Mesenteric fat pad (tissue), 1 donor: ENCODE results near the gene RIMS4. TPM values are rescaled to one million over a fixed set of nuclear protein-coding genes. Genes with fewer than 3 reads are reported as not detected.

Experiments
- DNase-seq: peaks from one replicate; pipeline ENCODE4 v3.0.0-alpha.2; 2020; ENCODE audit warnings: low spot score
- long read RNA-seq: library from polyadenylated mRNA; unstranded; transcript quantifications from one replicate; pipeline ENCODE4 v2.0.0, GENCODE V29; 2020
- total RNA-seq: library from RNA; stranded (reverse); fragmentation: NEBNext Ultra II Directional; extraction: Animal tissue kit (Norgen Biotek cat#: 25700); gene quantifications from one replicate; pipeline ENCODE4 v1.2.1, GENCODE V29; 2021
- donor health status: DM: yes; HTN: yes; CAD: no.

Gene RIMS4
- 0.29 TPM for total RNA-seq
- long read RNA-seq: 0 reads

- peak; percentile 89 for DNase-seq
Measured at GRCh38 chr20:44810391-44811149, at the start of gene RIMS4. TSS of gene RIMS4 (minus strand) at chr20:44810546. CDS start at chr20:44810271, 275 bp downstream.

DNA sequence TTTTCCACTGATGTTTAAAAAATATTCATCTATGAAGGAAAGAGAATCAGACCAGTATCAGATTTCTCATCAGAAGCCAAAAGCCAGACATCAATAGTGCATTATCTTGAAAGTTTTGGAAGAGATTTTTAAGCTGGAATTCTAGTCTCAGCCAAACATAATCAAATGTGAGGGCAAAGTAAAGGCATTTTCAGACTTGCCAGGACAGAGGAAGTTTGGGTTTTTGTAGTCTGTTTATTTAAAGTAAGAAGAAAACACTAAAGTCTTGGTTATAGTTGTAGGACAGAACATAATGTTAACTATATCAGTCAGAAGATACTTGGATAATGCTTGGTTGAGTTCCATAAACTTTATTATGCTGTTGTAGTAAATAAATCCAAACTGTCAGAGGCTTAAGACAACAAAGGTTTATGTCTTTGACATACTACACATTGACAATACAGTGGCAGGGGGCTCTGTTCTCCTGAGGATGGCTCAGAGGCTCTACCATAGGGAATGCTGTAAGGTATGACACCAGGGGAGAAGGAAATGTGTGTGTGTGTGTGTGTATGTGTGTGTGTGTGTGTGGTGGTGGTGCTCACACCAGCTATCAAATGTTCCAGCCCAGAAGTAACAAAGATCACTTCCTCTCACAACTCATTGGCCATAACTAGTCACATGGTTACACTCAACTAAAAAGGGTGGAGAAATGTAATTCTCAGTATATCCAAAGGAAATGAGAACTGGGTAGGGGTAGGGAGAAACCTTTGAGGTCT lies 48.4 kb upstream of the RIMS4 start:
- no peak for DNase-seq

DNA sequence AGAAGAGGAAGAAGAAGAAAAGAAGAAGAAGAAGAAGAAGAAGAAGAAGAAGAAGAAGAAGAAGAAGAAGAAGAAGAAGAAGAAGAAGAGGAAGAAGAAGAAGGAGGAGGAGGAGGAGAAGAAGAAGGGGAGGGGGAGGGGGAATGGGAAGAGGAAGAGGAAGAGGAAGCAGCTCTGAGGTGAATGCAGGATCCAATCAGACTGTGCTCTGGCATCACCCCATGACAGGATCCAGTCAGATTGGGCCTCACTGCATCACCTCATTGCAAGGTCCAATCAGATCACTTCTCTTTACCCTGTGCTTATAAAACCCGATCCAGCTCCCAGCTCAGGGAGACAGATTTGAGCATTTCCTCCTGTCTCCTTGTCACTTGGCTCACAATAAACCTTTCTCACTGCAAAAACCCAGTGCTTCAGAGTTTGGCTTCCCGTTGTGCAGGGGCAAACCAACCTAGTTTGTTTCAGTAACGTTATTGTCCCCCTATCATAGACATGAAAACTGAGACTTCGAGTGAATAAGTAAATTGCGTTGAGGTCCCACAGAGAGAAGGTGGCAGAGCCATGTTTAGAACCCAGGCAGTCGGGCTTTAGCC lies 46.6 kb upstream of the RIMS4 start:
- no peak for DNase-seq

- no peak for DNase-seq
Measured at GRCh38 chr20:44856442-44856841, 46.1 kb upstream of the RIMS4 start.

DNA sequence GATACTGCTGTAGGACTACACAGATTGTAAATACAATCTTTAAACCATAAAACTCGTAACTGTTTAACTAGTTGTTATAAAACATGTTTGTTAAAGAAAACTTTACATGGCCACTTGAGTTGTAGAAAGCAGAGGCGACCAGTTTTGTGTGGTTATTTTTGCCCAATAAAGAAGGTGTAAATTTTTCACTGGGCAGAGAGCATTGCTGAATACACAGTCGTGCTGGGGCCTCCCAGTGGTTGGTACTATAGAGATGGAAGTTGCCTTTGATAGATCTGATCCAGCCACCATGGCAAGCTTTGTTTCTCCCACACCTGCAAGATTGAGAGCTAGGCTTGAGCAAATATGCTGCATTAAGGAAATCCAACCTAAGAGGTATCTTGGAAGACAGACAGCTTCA lies 41.2 kb upstream of the RIMS4 start:
- DNase-seq: no peak

DNA sequence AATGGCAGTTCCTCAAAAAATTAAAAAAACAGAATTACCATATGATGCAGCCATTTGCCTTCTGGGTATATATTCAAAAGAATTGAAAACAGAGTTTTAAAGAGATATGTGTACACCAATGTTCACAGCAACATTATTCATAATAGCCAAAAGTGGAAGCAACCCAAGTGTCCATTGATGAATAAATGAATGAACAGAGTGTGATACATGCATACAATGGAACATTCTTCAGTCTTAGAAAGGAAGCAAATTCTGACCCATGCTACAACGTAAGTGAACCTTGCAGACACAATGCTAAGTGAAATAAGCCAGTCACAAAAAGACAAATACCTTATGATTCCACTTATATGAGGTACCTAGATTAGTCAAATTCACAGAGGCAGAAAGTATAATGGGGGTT lies 40.5 kb upstream of the RIMS4 start:
- no peak for DNase-seq

DNA sequence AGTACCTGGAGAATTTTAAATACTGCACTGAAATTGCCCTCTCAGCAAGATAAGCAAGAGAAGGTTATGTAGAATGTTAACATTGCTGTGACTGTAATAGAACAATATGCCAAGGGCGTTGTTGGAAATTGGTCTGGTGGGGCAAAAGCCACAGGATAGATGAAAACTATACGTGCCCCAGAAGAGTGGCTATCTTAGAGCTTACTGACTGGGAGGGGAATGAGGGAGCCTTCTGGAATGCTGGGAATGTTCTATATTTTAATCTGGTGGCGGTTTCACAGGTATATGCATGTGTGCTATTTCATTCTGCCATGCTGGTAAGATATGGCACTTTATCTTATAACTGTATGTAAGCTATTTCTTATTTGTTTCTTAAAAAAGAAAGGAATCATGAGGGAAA lies 39.9 kb upstream of the RIMS4 start:
- no peak for DNase-seq

- no peak for DNase-seq
Measured at GRCh38 chr20:44849703-44850102, 39.4 kb upstream of the RIMS4 start.

DNA sequence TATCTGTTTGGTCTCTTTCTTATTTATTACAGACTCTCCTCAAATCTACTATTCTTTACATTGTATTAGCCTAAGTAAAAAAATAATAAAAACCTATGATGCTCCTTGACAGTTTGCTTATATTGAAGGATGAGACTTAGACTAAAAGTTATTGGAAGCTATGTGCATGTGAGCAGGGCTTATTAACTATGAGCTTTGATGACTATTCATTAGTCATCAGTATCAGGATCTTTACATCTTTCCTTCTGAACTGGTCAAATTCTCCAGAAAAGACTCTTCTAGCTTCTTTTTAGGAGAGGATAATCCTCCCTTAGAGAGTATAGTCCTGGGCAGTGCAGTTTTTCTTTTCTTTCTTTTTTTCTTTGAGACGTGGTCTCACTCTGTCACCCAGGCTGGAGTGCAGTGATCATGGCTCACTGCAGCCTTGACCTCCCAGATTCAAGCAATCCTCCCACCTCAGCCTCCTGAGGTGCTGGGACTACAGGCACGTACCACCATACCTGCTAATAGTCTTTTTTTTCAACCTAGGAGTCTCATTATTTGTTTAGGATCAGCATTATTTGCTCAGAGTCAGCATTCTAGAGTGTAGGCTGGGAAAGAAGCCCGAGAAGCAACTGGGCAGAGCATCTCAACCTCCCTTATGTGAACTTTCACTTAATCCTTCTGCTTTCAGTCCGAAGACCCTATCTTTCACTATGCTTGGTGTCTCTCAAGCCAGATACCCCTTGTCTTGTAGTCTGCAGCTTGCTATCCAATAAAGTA lies 38.1 kb upstream of the RIMS4 start:
- no peak for DNase-seq

- no peak for DNase-seq
Measured at GRCh38 chr20:44843876-44844275, 33.5 kb upstream of the RIMS4 start.

DNA sequence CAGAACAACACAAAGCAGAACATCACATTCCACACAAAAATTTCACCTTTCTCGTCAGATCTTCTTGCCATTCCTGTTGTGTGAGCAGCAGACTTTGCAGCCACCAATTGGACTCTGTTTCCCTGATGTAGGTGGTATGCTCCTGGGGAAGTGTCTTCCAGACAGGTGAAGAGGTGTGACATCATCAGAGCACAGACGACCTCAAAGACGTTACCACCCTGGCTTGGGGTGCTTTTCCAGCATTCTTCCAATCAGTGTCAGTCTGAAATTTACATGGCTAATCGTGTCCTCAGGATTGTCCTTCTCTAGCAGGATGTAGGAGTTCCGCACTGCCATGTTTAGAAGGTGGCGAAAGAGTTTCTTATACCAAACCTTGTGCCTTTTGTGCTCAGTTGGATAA lies 31.6 kb upstream of the RIMS4 start:
- DNase-seq: no peak

DNA sequence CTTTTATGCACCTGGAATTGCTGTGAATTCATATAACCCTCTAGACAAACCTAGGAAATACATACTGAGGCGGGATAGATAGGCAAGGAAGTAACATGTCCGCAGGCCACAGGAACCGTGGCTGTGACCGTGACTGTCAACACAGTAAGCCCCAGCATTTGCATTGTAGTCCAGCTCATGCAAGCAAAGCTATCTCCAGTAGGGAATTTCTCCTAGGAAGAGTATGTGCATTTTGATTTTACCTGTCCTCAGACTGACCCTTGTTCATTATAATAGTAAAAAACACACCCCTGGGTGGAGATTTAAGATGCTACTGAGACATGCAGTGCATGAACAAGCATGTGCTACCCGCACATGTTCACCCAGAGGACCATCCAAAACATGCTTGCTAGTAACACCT lies 30.5 kb upstream of the RIMS4 start:
- no peak for DNase-seq

DNA sequence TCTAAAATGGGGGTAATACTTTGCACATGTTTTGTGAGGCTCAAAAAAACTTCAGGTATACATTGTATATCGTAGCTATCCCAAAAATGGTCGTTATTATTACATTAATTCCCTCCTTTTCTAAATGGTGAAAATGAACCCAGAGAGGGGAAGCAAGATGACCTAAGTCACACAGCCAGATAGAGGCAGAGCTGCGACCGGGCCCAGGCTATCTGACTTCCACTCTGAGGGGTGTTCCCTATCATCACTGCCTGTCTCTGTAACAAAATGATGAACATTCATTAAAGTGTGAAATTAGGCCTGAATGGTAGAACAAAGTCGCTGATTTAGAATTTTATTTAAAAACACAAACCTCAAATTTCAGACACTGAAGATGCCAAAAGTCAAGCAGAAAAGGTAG lies 29.1 kb upstream of the RIMS4 start:
- DNase-seq: no peak

DNA sequence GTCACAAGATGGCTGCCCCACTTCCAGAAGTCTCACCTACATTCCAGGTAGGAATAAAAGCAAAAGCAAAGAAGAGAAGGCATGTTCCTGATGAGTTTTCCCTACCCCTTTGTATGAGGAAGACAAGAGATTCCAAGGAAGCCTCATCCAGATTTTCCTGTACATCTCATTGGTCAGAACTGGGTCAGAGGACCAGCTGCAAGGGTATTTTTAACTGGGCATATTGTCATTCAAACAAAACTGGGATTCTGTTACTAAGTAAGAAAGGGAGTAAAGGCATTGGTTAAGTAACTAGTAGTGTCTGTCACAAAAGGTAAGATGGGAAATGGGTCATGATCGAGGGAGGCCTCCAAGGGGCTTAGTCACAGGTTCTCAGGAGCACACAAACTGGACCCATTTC lies 28.2 kb upstream of the RIMS4 start:
- no peak for DNase-seq

- DNase-seq: no peak
Measured at GRCh38 chr20:44837946-44838345, 27.6 kb upstream of the RIMS4 start.

- DNase-seq: no peak
Measured at GRCh38 chr20:44836601-44837120, 26.3 kb upstream of the RIMS4 start.

DNA sequence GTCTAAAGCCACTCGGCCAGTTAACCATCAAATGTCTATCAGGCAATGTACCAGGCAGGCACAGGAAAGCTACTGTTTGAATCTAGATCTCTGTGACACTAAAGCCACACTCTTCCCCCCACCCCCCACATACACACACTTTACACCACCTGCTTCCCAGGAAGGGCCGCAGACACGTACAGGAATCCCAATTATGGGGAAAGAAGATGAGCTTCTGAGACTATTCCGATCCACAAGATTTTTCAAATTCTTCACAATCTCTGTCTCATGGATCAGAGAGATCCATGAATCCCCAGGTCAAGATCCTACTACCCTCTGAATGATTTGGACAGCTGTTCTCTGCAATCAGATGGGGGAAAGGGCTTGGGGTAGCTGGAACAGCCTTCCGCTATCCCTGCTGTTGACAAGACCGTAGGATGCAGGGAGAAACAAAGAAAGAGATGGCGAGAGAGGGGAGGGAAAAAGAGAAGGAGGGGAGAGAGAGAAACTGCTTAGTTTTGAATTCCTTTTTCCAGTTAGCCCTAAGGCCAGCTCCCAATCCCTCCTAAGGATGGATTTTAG lies 25.4 kb upstream of the RIMS4 start:
- no peak for DNase-seq

- DNase-seq: no peak
Measured at GRCh38 chr20:44835116-44835515, 24.8 kb upstream of the RIMS4 start.

DNA sequence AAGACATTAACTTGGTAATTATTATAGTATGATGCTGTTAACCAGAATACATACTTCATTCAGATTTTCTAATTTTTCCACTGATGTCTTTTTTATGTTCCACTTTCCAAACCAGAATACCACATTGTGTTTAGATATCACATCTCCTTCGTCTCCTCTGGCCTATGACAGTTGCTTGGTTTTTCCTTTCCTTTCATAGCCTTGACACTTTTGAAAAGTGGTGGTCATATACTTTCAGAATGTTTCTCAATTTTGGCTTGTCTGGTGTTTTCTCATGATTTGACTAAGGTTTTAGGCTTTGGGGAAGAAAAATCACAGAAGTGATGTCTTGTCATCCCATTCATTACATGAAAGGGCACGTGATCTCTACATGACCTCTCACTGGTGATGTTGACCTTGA lies 24.3 kb upstream of the RIMS4 start:
- DNase-seq: no peak

GRCh38 chr20:44833437-44833836 lies 23.1 kb upstream of the RIMS4 start:
- DNase-seq: no peak

GRCh38 chr20:44832724-44833123 lies 22.4 kb upstream of the RIMS4 start:
- no peak for DNase-seq
